GM21390 (cell line): ENCODE data around the gene ADARB2.
"Not testable (repeated sequence)": the region's sequence is repeated elsewhere in the genome, so short reads cannot be mapped to it uniquely, and the experiment has no call there.

Experiments
- ATAC-seq: cut with Tn5 transposase; IDR thresholded peaks from one replicate; pipeline ENCODE4 v1.9.1; 2021; ENCODE audit not compliant: unreplicated experiment

The ADARB2 gene

DNA sequence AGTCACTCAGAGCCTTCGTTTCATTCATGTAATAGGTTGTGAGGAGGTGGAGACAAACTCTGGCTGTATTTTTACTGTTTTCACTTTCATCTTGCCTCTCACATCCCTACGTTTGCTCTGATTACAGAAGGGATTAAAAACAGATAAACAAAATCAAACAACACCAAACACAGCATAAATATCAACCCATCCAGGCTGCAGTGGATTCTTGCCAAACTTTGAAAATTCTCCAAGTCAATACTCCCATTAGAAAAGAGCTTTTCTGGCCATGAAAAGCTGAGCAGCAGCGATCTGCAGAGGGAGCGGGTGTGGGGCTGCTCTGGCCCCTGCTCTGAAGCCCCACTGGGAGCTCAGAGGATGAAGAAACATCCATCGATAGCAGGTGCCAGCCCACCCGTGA, 397.9 kb downstream of the ADARB2 start:
- no peak for ATAC-seq

DNA sequence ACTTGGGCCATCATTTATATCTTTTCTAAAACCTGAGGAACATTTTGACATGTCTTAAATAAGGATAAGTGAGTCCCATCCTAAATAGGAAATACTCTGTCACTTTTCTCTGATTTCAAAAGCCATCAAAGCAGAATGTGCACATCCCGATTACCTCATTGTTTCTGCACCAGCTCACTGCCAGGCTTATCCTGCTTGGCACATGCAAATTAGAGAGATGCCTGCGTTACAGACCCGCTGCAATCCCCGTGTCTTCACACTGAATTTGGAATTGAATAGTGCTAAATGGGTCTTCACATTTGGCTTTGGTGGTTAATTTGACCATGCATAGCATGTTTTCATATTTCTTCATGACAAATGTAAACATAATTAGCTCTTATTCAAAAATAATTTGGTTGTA, 401.7 kb downstream of the ADARB2 start:
- ATAC-seq: no peak

DNA sequence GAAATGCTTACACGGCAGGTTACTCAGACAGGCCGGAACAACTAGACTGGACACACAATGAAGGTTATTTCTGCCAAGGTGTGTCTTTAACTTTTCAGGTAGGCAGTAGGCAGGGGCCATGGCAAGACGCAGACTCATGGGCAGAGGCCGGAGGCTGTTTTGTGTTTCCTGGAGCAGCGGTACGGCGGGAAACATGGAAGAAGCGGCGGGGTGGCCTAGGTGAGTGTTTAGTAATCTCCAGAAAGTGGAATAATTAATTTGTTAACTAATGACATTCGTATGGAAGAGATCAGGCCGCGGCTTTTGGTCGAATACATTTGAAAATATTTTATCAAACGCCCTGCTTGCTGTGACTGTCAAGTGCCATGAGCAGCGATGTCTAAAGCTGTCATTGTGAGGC, 403.3 kb downstream of the ADARB2 start:
- ATAC-seq: no peak

DNA sequence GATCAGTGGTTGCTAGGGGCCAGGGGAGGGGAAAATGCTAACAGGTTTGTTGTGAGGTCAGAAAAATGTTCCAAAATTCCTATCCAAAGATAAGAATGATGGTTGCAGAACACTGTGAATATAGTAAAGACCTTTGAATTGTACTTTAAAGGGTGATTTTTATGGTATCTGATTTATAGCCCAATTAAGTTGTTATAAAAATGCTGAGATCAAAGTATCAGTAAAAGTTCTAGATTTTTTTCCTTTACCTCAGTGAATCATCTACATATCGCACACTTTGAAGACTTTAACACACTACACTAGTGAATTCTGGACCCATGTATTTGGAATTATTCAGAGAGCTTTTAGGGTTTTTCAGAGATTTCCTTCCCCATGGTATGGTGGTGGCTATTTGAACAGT, 405.8 kb downstream of the ADARB2 start:
- no peak for ATAC-seq

DNA sequence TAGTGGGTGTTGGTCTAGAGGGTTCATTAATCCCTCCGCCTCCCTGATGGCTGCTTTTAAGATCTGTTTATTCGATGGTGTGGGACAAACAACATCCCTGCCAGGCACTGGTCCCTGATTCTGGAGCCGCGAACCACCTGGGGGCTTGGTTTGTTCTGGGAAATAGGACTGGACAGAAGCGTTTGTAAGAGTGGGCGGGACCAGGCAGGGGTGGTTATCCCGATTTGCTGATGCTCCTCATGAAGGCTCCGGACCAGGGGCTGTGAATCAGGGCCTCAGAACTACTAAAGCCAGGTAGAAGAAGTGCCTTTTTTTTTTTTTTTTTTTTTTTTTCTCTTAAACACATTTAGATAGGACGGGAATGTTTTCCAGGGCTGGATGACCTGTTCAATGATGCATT, 407.7 kb downstream of the ADARB2 start:
- no peak for ATAC-seq

DNA sequence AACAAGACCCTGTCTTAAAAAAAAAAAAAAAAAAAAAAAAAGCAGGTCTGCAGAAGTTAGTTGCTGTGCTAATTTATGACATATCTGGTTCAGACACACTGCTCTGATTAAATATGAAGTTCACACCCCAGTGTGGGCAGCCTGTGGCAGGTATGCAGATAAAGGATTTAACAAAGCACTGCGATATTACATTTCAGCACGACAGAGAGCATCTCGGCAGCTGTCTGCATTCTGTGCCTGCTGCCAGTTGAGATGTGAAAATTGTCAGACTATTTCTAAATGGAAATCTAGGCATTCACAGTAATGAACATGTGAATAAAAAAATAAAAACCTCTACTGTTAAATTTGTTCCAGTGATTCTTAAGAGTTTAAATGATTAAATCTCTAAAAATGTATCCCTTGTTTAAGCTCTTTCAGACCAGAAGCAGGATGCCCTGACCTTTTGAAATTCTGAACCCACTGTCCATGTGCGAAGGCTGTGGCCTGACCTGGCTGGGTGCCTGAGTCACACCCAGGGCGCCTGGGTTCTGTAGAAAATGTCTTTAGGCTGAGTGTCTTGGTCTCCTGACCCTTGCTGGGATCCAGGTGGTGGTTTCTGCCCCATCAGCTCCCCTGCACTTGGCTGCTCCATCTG, 408.2 kb downstream of the ADARB2 start:
- no peak for ATAC-seq

DNA sequence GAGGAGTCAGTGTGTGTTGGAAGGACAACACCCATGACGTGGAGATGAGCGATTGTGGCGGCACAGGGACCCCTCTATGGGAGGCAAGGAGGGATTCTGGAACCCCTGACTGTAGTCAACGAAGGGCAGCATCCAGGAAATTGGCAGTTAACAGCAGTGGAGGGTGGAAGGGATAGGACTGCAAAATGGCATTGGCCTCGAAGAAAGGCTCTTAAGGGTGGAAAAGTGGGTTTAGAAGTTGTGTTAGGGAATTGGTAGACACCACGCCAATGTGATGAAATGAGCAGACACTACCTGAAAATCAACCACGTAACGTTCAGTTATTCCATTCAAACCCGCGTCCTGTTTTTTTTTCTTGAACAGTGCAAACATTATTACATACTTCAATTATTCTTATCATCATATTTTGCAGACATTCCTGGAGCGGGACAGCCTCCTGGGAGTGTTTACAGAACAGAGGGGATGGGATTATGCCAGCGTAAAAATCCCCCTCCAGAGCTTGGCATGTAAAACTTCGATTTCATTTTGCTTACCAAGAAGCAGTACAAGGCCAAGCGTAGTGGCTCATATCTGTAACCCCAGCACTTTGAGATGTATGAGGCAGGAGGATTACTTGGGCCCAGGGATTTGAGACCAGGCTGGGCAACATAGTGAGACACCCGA, 409.0 kb downstream of the ADARB2 start:
- no peak for ATAC-seq

DNA sequence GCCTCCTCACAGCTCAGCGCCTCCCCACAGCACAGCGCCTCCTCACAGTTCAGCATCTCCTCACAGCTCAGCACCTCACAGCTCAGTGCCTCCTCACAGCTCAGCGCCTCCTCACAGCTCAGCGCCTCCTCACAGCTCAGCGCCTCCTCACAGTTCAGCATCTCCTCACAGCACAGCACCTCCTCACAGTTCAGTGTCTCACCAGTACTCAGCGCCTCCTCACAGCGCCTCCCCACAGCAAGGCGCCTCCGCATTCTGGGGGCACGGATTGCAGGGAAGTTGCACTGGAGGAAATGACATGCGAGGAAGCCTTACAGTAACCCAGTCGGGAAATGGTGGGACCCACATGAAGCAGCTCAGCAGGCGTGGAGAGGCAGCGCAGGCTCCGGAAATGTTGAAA, 409.6 kb downstream of the ADARB2 start:
- ATAC-seq: no peak

DNA sequence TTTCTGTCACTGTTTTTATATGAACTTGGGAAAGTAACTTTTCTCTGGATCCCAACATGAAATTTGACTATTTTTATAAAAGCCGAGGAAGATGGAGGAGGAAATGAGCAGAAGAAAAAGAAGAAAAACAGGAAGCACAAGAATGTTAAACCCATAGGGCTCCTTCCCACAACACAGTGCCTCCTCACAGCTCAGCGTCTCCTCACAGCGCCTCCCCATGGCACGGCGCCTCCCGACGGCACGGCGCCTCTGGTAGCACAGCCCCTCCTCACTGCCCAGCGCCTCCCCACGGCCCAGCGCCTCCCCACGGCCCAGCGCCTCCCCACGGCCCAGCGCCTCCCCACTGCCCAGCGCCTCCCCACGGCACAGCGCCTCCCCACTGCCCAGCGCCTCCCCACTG, 410.8 kb downstream of the ADARB2 start:
- ATAC-seq: not testable (repeated sequence)

DNA sequence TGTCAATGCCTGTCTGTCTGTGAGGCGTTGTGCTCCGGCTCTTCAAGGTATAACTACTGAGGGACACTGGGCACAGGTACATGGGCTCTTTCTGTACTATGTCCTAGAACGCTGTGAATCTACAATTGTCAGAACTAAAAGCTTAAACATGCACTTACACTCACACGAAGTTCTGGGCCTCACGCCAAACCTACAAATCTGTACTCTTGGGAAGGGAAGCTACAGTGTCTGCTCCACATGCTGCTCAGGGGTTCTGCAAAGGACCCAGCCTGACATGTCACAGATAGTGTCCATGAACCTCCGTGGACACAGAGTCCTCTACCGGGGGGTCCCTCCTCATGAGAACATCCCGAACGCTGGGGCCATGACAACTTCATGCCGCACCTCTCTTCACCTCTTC, 412.4 kb downstream of the ADARB2 start:
- no peak for ATAC-seq

DNA sequence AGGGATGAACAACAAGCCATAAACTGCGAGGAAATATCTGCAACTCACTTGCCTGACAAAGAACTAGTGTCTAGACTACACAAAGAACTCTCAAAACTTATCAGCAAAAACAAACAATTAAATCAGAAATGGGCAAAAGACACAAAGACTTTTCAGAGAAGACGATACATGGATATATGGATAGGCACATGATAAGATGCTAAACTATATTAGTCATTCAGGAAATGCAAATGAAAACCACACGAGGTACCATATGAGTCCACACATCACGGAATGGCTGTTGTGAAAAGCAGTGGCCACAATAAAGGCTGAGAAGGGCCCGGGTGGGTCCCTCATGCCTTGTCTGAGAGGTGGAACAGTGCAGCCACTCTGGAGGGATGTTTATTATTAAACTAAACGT, 413.4 kb downstream of the ADARB2 start:
- ATAC-seq: no peak

DNA sequence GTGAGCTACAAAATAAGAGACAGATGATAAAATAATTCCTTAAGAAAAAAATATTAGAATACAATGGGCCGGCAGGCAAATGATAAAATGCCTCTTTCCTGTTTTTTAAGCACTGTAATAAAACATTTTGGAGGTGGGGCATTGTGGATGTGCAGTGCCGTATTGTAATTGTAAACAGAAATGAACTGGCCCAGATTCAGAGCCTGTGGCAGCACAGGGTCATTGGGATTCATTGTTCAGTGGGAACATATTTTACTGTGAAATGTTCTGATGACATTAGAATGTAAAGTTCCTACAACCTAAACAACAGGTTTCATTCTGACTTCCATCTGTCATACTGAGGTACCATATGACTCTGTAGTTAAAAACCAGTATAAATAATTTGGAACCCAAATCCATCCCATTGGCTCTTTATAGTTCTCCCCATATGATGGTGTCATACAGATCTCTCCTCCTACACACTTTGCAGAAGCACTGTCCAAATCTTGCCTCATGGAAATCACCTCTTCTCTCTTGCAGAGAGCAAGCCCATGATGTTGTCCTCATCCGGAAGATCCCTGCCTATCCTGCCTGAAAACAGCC, 416.5 kb downstream of the ADARB2 start:
- no peak for ATAC-seq

DNA sequence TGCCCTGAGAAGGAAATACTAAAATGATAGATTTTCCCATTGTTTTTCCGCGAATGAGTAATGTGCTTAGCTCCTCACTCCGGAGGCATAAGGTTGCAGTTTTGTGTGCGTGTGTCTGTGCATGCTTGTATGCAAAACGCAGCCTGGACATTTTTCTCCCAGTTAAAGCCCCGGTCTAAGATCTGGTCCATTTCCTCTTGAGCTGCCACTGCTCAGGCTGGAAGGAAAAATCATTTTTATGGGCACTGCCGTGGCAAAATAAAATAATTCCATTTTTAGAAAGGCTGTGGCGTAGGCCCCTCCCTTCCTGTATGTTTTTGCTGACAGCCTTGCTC, 420.5 kb downstream of the ADARB2 start:
- ATAC-seq: no peak

DNA sequence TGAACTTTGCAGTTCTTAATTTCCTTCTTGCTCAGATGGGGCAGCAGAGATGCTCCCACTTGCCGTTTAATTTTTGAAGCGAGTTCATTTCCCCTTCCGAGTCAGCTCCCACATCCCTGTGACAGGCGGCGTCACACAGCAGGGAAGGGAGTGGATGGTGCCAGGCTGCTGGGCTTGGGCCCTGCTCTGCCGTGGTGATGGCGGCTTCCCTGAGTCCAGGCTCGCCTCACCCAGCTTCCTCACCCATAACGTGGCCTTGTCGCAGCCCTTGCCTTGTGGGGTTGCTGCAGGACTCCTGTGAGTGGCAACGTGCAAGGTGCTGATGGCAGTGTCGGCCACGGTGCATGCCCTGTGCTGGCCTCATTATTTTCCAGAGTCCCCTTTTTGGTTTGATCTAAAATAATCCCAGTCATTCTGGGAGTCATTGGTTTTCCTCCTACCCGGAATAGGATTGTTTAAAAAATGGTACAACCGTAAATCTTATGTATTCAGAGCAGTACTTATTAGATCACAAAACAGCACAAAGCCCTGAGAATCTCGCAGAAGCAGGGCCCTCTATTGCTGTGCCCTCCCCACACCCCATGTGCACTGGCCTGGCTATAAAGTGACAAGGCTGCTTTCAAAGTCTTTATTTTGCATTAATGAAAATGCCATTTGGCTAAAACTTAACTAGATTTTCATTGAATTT, 421.1 kb downstream of the ADARB2 start:
- no peak for ATAC-seq

DNA sequence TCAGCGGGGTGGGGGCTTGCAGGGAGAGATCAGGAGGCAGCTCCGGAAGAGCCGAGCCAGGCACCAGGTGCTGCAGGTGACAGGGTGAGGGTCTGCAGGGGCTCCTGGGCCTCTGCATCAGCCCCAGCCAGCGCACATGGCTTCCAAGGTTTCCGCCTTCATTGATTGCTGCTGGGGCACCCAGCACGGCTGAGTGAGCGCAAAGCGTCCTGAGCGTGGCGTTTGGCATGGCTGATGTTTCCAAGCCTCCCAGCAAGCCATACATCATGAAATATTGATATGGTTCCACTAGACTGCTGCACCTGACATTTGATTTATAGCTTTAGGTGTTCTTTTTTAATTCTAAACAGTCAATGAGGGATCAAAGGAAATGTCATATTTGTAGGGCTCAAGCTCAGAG, 422.1 kb downstream of the ADARB2 start:
- no peak for ATAC-seq

DNA sequence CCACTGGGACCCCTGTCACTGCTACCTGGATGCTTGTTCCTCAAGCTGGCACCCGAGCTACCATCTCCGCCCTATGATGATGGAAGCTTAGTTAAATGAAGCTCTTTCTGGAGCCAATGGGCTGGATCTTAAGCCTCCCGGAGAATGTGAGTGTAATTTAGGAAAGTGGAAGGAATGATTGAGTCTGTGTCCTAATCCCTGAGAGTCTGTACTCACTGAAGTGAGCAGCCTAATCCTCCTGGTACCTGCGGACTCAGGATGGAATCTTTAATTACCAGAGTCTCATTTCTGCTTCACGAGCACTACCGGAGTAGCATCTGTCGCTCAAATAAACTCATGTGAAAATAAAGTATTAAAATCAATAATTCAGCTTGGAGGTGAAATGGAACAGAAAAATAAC, 425.6 kb downstream of the ADARB2 start:
- ATAC-seq: no peak

DNA sequence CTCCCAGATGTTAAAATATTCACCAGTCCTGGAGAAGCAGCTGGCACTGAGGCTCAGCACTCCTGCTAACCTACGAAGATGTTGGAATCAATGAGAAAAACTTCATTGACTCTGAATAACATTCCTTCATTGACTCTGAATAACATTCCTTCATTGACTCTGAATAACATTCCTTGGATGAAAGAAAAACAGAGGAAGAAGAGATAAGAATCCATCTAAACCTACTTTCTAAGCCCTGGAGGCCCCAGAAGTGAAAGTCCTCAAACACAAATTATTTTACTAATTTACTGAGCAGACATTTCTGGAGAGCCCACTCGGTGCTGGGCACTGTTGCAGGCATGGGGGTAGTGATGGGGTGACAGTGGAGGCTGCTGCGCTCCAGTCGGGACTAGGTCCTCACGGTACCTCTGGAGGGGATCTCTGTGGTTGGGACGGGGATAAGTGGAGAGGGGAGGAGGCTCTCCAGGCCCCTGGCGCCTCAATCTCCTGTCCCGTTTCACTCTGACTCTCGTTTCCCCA, 427.0 kb downstream of the ADARB2 start:
- no peak for ATAC-seq

DNA sequence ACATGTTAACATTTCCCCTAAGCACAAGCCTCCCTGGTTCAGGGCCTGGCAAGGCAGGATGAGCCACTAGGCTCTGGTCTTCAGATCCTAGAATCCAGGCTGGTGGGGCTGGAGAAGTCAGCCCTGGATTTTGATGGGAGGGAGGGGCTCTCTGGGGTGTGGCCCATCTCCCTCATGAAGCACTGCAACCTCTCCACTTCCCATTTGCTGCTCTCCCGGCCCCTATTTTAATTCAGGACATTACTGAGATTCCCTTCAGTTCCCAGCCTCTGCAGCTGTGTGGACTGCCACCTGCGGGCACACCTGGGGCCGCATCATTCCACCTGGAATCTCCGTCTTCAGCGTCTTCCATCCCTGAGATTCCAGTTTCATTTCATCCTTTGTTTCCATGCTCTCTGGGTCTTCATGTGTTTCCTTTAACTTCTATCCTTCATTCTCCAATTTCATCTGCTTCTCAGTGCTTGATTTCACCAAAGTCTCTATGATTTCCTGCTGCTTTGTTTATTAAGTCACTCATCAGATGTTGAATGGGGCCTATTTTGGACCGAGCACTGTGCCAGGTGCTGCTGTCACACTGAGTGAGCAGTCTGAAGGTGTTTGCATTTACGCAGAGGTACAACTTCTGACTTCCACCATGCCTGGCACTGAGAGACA, 427.6 kb downstream of the ADARB2 start:
- ATAC-seq: no peak

DNA sequence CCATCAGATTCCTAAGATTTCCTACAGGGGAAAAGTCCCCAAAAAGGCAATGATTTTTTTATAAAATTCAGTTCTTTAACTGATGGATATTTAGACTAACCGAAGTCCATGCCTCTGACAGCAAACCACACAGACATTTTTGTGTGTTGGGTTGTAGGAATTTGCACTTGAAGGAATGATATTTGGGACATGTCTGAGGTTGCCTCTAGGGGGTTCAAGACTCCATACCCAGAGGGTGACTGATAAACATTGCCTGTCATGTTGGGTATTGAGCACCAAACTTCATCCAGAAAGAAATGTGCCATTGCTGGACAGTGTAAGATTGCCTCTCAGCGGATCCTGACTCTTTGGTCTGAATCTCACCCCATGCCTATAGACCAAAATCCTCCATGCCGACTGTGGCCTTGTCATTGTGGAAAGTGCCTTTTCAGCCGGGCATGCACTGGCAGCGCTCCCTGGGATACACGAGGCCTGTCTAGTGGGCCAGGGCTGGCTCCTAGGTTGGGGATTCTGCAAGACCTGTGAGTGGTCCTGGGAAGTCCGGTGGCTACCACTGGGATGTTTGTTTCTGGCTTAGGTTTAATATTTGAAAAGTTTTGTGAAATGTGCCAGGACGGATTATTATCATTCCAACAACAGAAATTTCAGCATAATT, 428.2 kb downstream of the ADARB2 start:
- no peak for ATAC-seq

DNA sequence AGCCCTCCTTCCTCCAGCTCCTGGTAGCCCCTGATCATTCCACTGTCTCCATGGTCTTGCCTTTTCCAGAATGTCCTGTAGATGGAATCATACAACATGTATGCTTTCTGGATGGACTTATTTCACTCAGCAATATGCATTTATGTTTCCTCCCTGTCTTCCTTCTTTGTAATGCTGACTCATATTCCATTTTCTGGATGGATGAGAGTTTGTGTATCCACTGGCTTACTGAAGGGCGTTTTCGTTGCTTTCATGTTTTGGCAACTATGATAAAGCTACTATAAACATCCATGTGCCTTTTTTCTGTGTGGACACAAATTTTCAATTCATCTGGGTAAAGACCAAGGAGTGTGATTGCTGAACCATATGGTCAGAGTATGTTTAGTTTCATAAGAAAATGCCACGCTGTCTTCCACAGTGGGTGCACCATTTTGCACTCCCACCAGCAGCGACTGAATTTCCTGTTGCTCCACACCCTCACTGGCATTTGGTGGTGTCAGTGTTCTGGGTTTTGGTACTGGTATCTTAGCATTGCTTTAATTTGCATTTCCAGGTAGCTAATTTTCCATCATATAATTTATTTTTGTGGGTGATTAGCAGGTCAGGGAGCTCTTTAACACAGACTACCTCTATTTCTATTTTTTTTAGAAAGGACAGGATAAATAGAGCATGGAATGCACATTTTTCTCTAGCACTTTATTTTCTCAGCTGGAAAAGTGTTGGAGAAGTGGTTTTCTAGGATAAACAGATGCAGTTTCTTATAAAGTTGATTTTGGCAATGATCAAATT, 429.0 kb downstream of the ADARB2 start:
- no peak for ATAC-seq
